Measurements from ENCODE around the gene SLC4A1AP. TPM values are rescaled to one million over a fixed set of nuclear protein-coding genes. Genes with fewer than 3 reads are reported as not detected.

SLC4A1AP gene
- total and polyA plus RNA-seq, 4 donors = 7.2 to 12.3 (median 9.5) TPM

GRCh38 chr2:27708257-27708654 lies 44.6 kb downstream of the SLC4A1AP start:
- TF ChIP-seq NR2F2 (IDR thresholded peaks at IDR 0.05) = no peak
- no peak for TF ChIP-seq RAD21 (IDR thresholded peaks at IDR 0.05)
- TF ChIP-seq FOXA2 (IDR thresholded peaks at IDR 0.05) = no peak
- no peak for TF ChIP-seq HNF4A (conservative IDR thresholded peaks at IDR 0.05)
- TF ChIP-seq GABPA (IDR thresholded peaks at IDR 0.05 in 1 of 2, conservative IDR thresholded peaks at IDR 0.05 in 1 of 2) = no peak
- TF ChIP-seq MAX (IDR thresholded peaks at IDR 0.05) = no peak
- TF ChIP-seq TAF1 (conservative IDR thresholded peaks at IDR 0.05) = no peak
- TF ChIP-seq SP1 (IDR thresholded peaks at IDR 0.05) = no peak
- TF ChIP-seq ZBTB33 (IDR thresholded peaks at IDR 0.05) = no peak
- no peak for TF ChIP-seq JUND (IDR thresholded peaks at IDR 0.05)
- 91% methylated on average over 7 of the region's 7 CpGs for WGBS
- no peak overlapping the region for H3K27ac ChIP-seq (ENCODE audit: low read depth in 1 of 2, low read length in 2 of 2)

GRCh38 chr2:27708666-27709065 lies 45.0 kb downstream of the SLC4A1AP start:
- no peak for TF ChIP-seq HNF4A (conservative IDR thresholded peaks at IDR 0.05)
- TF ChIP-seq YY1 (IDR thresholded peaks at IDR 0.05) = no peak
- no peak for TF ChIP-seq MAX (IDR thresholded peaks at IDR 0.05)
- TF ChIP-seq FOXA2 (IDR thresholded peaks at IDR 0.05) = no peak
- TF ChIP-seq TAF1 (conservative IDR thresholded peaks at IDR 0.05) = no peak
- no peak for TF ChIP-seq JUND (IDR thresholded peaks at IDR 0.05)
- no peak for TF ChIP-seq RXRA (IDR thresholded peaks at IDR 0.05)
- no peak overlapping the region for H3K4me3 ChIP-seq (ENCODE audit: low read depth in 1 of 3, low read length in 3 of 3)
- no peak overlapping the region for H3K27ac ChIP-seq (ENCODE audit: low read depth in 1 of 2, low read length in 2 of 2)
- 88% methylated on average over 3 of the region's 3 CpGs for WGBS
- H3K9me3 ChIP-seq (ENCODE audit: control insufficient read depth in 4 of 4, low read length in 3 of 4) = no peaks in the 10 kb centered on the region
- H3K27me3 ChIP-seq (ENCODE audit: control insufficient read depth in 4 of 4, insufficient read depth in 4 of 4, low read length in 3 of 4) = no peaks in the 10 kb centered on the region
- no peak overlapping the region for H3K9ac ChIP-seq (ENCODE audit: low read depth in 1 of 2, low read length in 2 of 2)
- H3K36me3 ChIP-seq (ENCODE audit: control insufficient read depth in 4 of 4, insufficient read depth in 3 of 4, low read depth in 1 of 4, low read length in 3 of 4) = no peaks in the 10 kb centered on the region
- DNase-seq (ENCODE audit: low spot score) = no peak
- H3K4me1 ChIP-seq (ENCODE audit: control insufficient read depth in 4 of 4, insufficient read depth in 4 of 4, low read length in 3 of 4) = peaks cover 0 to under 1% (median 0%) of the 10 kb centered on the region in 4 donors

More at GRCh38 chr2:27708257-27708654, 44.6 kb downstream of the SLC4A1AP start:
- Histone ChIP-seq H3K9ac (ENCODE audit: low read depth in 1 of 2, low read length in 2 of 2) (no peak overlapping the region), H3K9me3 (ENCODE audit: control insufficient read depth in 4 of 4, low read length in 3 of 4) (no peaks in the 10 kb centered on the region), H3K4me3 (ENCODE audit: low read depth in 1 of 3, low read length in 3 of 3) (no peak overlapping the region), H3K4me1 (ENCODE audit: control insufficient read depth in 4 of 4, insufficient read depth in 4 of 4, low read length in 3 of 4) (peaks cover 0 to 2% (median 0%) of the 10 kb centered on the region in 4 donors), H3K27me3 (ENCODE audit: control insufficient read depth in 4 of 4, insufficient read depth in 4 of 4, low read length in 3 of 4) (no peaks in the 10 kb centered on the region), H3K36me3 (ENCODE audit: control insufficient read depth in 4 of 4, insufficient read depth in 3 of 4, low read depth in 1 of 4, low read length in 3 of 4) (no peaks in the 10 kb centered on the region)
- DNase-seq (ENCODE audit: low spot score) = no peak

- peaks cover 0 to 2% (median 0%) of the 10 kb centered on the region in 4 donors for H3K4me1 ChIP-seq (ENCODE audit: control insufficient read depth in 4 of 4, insufficient read depth in 4 of 4, low read length in 3 of 4)
- H3K9ac ChIP-seq (ENCODE audit: low read depth in 1 of 2, low read length in 2 of 2) = no peak overlapping the region
- no peak overlapping the region for H3K27ac ChIP-seq (ENCODE audit: low read depth in 1 of 2, low read length in 2 of 2)
- H3K36me3 ChIP-seq (ENCODE audit: control insufficient read depth in 4 of 4, insufficient read depth in 3 of 4, low read depth in 1 of 4, low read length in 3 of 4) = no peaks in the 10 kb centered on the region
- no peak for DNase-seq (ENCODE audit: low spot score)
- no peaks in the 10 kb centered on the region for H3K27me3 ChIP-seq (ENCODE audit: control insufficient read depth in 4 of 4, insufficient read depth in 4 of 4, low read length in 3 of 4)
- H3K4me3 ChIP-seq (ENCODE audit: low read depth in 1 of 3, low read length in 3 of 3) = no peak overlapping the region
- no peak for TF ChIP-seq FOXA2 (IDR thresholded peaks at IDR 0.05)
- TF ChIP-seq EGR1 (IDR thresholded peaks at IDR 0.05; ENCODE audit: low read depth in 2 of 2) = no peak
- TF ChIP-seq YY1 (IDR thresholded peaks at IDR 0.05) = no peak
- TF ChIP-seq SP1 (IDR thresholded peaks at IDR 0.05) = no peak
- no peak for TF ChIP-seq RAD21 (IDR thresholded peaks at IDR 0.05)
- no peak for TF ChIP-seq GABPA (IDR thresholded peaks at IDR 0.05 in 1 of 2, conservative IDR thresholded peaks at IDR 0.05 in 1 of 2)
- no peak for TF ChIP-seq HNF4A (conservative IDR thresholded peaks at IDR 0.05)
- no peak for TF ChIP-seq ZBTB33 (IDR thresholded peaks at IDR 0.05)
- no peak for TF ChIP-seq MAX (IDR thresholded peaks at IDR 0.05)
- TF ChIP-seq NR2F2 (IDR thresholded peaks at IDR 0.05) = no peak
- TF ChIP-seq CTCF (IDR thresholded peaks at IDR 0.05; ENCODE audit: low read depth, low read length, missing input control) = no peak
- no peak for TF ChIP-seq REST (IDR thresholded peaks at IDR 0.05)
- TF ChIP-seq JUND (IDR thresholded peaks at IDR 0.05) = no peak
- no peaks in the 10 kb centered on the region for H3K9me3 ChIP-seq (ENCODE audit: control insufficient read depth in 4 of 4, low read length in 3 of 4)
- WGBS = 79% methylated on average over 2 of the region's 2 CpGs
These were observed 45.6 kb downstream of the SLC4A1AP start for GRCh38 chr2:27709326-27709725.
